Cardiac fibroblast (primary cell): ENCODE measurements around the gene CSTPP1.

Source experiments
- DNase-seq, 2 donors: peaks; one replicate each; pipeline versions ENCODE4 v3.0.0 to v3.0.0-alpha.2; 2010; ENCODE audit warnings: low read depth in 2 of 2
- H3K4me3 ChIP-seq, 2 donors: replicated peaks in 1 of 2; 1 replicate in 1 of 2; 2 replicates in 1 of 2; pipeline ENCODE4 v1.5.1; 2011; ENCODE audit warnings: low read depth in 2 of 2, low read length in 2 of 2, mild to moderate bottlenecking in 2 of 2, moderate library complexity in 1 of 2
- TF ChIP-seq, protein P1 (sequence below): IDR thresholded peaks from one replicate; pipeline ENCODE4 v1.5.1; 2011; ENCODE audit warnings: low read depth, mild to moderate bottlenecking, low read length, inconsistent platforms

The CSTPP1 gene

DNA sequence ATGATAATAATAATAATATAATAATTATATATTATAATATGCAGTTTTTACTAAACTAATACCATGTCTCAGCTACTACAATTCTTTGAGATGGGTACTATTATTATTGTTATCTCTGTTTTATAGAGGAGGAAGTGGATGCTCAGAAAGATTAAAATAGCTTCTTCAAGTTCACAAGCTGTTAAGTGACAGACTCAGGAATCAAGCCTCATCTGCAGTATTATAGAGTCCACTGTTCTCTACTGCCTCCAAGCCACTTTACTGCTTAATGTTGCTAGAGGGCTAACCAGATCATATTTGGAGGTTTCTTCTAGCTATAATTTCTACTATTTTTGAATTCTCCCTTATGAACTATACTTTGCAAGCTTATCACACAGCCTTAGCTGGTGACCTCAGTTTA is 62.7 kb downstream of the CSTPP1 start:
- no peak overlapping the region for H3K4me3 ChIP-seq
- TF ChIP-seq, protein P1, sequence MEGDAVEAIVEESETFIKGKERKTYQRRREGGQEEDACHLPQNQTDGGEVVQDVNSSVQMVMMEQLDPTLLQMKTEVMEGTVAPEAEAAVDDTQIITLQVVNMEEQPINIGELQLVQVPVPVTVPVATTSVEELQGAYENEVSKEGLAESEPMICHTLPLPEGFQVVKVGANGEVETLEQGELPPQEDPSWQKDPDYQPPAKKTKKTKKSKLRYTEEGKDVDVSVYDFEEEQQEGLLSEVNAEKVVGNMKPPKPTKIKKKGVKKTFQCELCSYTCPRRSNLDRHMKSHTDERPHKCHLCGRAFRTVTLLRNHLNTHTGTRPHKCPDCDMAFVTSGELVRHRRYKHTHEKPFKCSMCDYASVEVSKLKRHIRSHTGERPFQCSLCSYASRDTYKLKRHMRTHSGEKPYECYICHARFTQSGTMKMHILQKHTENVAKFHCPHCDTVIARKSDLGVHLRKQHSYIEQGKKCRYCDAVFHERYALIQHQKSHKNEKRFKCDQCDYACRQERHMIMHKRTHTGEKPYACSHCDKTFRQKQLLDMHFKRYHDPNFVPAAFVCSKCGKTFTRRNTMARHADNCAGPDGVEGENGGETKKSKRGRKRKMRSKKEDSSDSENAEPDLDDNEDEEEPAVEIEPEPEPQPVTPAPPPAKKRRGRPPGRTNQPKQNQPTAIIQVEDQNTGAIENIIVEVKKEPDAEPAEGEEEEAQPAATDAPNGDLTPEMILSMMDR = no peak
- DNase-seq = no peak

GRCh38 chr11:47000033-47000432 is 63.5 kb downstream of the CSTPP1 start:
- no peak overlapping the region for H3K4me3 ChIP-seq
- TF ChIP-seq, protein P1 = no peak
- no peak for DNase-seq

DNA sequence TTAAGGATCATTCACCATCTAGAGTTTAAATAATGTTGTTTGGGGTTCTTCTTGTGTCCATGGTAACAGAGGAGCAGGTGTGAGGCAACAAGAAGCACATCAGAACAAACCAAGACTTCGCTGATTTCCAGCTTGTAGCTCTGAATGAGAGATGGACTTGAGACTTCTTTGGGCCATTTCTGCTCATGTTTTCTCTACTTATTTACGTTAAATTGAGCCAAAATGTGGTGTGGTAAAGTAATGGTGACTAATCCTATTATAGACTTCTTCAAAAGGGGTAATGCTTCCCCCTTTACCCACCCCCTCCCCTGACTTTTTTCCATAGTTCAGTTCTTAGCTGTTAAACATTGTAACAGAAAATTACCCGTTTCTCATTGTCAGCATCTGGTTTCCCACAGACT is 65.2 kb downstream of the CSTPP1 start:
- DNase-seq = no peak
- H3K4me3 ChIP-seq = no peak overlapping the region
- TF ChIP-seq, protein P1 = no peak

- TF ChIP-seq, protein P1 = no peak
- DNase-seq = peak in 1 of 2 donors; percentile 65
- no peak overlapping the region for H3K4me3 ChIP-seq
Observed at GRCh38 chr11:47002390-47002789, 65.8 kb downstream of the CSTPP1 start.

- no peak overlapping the region for H3K4me3 ChIP-seq
- no peak for DNase-seq
- TF ChIP-seq, protein P1 = no peak
Observed at GRCh38 chr11:47003180-47003877, 66.8 kb downstream of the CSTPP1 start.

DNA sequence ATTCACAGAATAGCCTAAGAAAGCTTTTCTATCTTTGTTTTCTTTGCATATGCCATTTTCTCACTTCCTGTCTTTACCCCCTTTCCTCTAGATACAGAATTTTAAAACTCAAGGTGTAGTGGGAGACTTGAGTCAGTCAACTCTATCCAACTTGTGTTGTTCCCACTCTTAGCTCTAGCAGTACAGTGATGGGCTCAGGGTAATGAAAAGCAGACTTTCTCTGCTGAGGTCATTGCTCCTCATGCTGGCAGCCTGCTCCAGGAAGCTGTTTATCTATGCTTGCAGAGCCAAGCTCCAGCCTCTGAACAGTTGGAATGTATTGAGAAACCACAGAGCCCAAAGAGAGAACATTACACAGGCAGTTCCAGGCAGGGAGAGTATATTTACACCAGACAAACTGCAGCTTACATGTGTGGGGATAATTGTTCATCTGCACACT is 68.1 kb downstream of the CSTPP1 start:
- no peak overlapping the region for H3K4me3 ChIP-seq
- TF ChIP-seq, protein P1 = no peak
- peak; percentile 95 to 98 for DNase-seq

- no peak overlapping the region for H3K4me3 ChIP-seq
- TF ChIP-seq, protein P1 = no peak
- DNase-seq = no peak
Observed at GRCh38 chr11:47005441-47005840, 68.9 kb downstream of the CSTPP1 start.
